DMS114 treated with DMSO at 0.1 percent for 48 hours (cell line): ENCODE measurements around the gene ARID3B.
A peak's percentile ranks its signal among the peaks of the same experiment; 100 is the strongest.

Experiments
- DNase-seq: peaks from one replicate; lab custom pipeline; 2025; ENCODE audit not compliant: unreplicated experiment; lab: John Stamatoyannopoulos, UW

ARID3B gene

GRCh38 chr15:74603026-74603788 is 62.2 kb downstream of the ARID3B start:
- DNase-seq = no peak

- no peak for DNase-seq
Observed at GRCh38 chr15:74603789-74604705, 63.0 kb downstream of the ARID3B start.

- no peak for DNase-seq
Observed at GRCh38 chr15:74604983-74605794, 64.2 kb downstream of the ARID3B start.

GRCh38 chr15:74605795-74606150 is 64.8 kb downstream of the ARID3B start:
- DNase-seq = no peak

GRCh38 chr15:74608786-74609185 is 67.8 kb downstream of the ARID3B start:
- DNase-seq = no peak

- DNase-seq = no peak
Observed at GRCh38 chr15:74609938-74610301, 68.9 kb downstream of the ARID3B start.

- no peak for DNase-seq
Observed at GRCh38 chr15:74610302-74610951, 69.4 kb downstream of the ARID3B start.

- no peak for DNase-seq
Observed at GRCh38 chr15:74611341-74611740, 70.3 kb downstream of the ARID3B start.

GRCh38 chr15:74611834-74612233 is 70.8 kb downstream of the ARID3B start:
- no peak for DNase-seq

GRCh38 chr15:74612677-74613076 is 71.7 kb downstream of the ARID3B start:
- no peak for DNase-seq

GRCh38 chr15:74613089-74613952 is 72.3 kb downstream of the ARID3B start:
- no peak for DNase-seq

GRCh38 chr15:74613953-74614743 is 73.1 kb downstream of the ARID3B start:
- no peak for DNase-seq

GRCh38 chr15:74614744-74615507 is 73.9 kb downstream of the ARID3B start:
- DNase-seq = peak; percentile 78

- DNase-seq = peak; percentile 88
Observed at GRCh38 chr15:74615508-74616365, 74.7 kb downstream of the ARID3B start, which contains the start of gene CLK3. Gene CLK3, plus strand, starts transcription at chr15:74615836. Its CDS starts 3,361 bp downstream, at chr15:74619197.

- no peak for DNase-seq
Observed at GRCh38 chr15:74616366-74616939, 75.4 kb downstream of the ARID3B start.

- no peak for DNase-seq
Observed at GRCh38 chr15:74616996-74617395, 76.0 kb downstream of the ARID3B start.
